ENCODE results near the gene LRRC41. TPM values are rescaled to one million over a fixed set of nuclear protein-coding genes. Genes with fewer than 3 reads are reported as not detected.
"Not testable (repeated sequence)": the region's sequence is repeated elsewhere in the genome, so short reads cannot be mapped to it uniquely, and the experiment has no call there.

LRRC41 gene
- total RNA-seq, 1 experiment from 2014 or later = 47.5 TPM

GRCh38 chr1:46322191-46322590 is 18.8 kb upstream of the LRRC41 start:
- intact Hi-C loops (cut with micrococcal nuclease; ENCODE audit: unreplicated experiment); CTCF ChIA-PET; H3K9me3 Mint-ChIP-seq (ENCODE audit: low read depth, unreplicated experiment); H3K27me3 Mint-ChIP-seq (ENCODE audit: unreplicated experiment); BruUV-seq (replicated peaks); H3K4me3 Mint-ChIP-seq (ENCODE audit: low read depth, unreplicated experiment); DNase-seq; H3K27ac Mint-ChIP-seq (ENCODE audit: unreplicated experiment); H3K4me1 Mint-ChIP-seq (ENCODE audit: low read depth, unreplicated experiment): not testable (repeated sequence)
- H3K36me3 Mint-ChIP-seq (ENCODE audit: insufficient read depth, unreplicated experiment) = peaks cover 12% of the 10 kb centered on the region

DNA sequence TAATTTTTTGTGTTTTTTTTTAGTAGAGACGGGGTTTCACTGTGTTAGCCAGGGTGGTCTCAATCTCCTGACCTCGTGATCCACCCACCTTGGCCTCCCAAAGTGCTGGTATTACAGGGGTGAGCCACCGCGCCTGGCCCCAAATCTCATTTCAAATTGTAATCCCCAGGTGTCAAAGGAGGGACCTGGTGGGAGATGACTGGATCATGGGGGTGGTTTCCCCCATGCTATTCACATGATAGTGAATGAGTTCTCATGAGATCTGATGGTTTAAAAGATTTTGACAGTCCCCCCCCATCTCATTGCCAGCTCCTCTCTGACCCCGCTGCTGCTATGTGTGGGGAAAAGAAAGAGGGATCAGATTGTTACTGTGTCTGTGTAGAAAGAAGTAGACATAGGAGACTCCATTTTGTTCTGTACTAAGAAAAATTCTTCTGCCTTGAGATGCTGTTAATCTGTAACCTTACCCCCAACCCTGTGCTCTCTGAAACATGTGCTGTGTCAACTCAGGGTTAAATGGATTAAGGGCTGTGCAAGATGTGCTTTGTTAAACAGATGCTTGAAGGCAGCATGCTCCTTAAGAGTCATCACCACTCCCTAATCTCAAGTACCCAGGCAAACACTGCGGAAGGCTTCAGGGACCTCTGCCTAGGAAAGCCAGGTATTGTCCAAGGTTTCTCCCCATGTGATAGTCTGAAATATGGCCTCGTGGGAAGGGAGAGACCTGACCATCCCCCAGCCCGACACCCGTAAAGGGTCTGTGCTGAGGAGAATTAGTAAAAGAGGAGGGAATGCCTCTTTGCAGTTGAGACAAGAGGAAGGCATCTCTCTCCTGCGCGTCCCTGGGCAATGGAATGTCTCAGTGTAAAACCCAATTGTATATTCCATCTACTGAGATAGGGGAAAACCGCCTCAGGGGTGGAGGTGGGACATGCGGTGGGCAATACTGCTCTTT is 16.8 kb upstream of the LRRC41 start:
- H3K4me1 Mint-ChIP-seq (ENCODE audit: low read depth, unreplicated experiment) = not testable (repeated sequence)

GRCh38 chr1:46319301-46319700 is 15.9 kb upstream of the LRRC41 start:
- peaks cover 26% of the 10 kb centered on the region for H3K36me3 Mint-ChIP-seq (ENCODE audit: insufficient read depth, unreplicated experiment)
- H3K4me1 Mint-ChIP-seq (ENCODE audit: low read depth, unreplicated experiment); DNase-seq; H3K27me3 Mint-ChIP-seq (ENCODE audit: unreplicated experiment); H3K4me3 Mint-ChIP-seq (ENCODE audit: low read depth, unreplicated experiment); H3K9me3 Mint-ChIP-seq (ENCODE audit: low read depth, unreplicated experiment); intact Hi-C loops (cut with micrococcal nuclease; ENCODE audit: unreplicated experiment); H3K27ac Mint-ChIP-seq (ENCODE audit: unreplicated experiment); CTCF ChIA-PET; BruUV-seq (replicated peaks): not testable (repeated sequence)

More for the DNA sequence above, 16.8 kb upstream of the LRRC41 start:
- BruUV-seq (replicated peaks); intact Hi-C loops (cut with micrococcal nuclease; ENCODE audit: unreplicated experiment); DNase-seq; H3K4me3 Mint-ChIP-seq (ENCODE audit: low read depth, unreplicated experiment); H3K27me3 Mint-ChIP-seq (ENCODE audit: unreplicated experiment); H3K27ac Mint-ChIP-seq (ENCODE audit: unreplicated experiment); CTCF ChIA-PET; H3K9me3 Mint-ChIP-seq (ENCODE audit: low read depth, unreplicated experiment): not testable (repeated sequence)
- peaks cover 18% of the 10 kb centered on the region for H3K36me3 Mint-ChIP-seq (ENCODE audit: insufficient read depth, unreplicated experiment)

DNA sequence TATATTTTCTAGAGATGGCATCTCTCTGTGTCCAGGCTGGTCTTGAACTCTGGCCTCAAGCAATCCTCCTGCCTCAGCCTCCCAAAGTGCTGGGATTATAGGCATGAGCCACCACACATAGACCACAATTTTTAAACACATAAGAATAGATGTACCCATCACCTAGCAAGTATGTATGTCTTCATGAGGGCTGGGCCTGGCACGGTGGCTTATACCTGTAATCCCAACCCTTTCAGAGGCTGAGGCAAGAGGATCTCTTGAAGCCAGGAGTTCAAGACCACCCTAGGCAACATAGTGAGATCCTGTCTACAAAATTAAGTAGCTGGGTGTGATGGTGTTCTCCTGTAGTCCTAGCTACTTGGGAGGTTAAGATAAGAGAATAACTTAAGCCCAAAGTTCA is 13.9 kb upstream of the LRRC41 start:
- CTCF ChIA-PET = no interaction called here

DNA sequence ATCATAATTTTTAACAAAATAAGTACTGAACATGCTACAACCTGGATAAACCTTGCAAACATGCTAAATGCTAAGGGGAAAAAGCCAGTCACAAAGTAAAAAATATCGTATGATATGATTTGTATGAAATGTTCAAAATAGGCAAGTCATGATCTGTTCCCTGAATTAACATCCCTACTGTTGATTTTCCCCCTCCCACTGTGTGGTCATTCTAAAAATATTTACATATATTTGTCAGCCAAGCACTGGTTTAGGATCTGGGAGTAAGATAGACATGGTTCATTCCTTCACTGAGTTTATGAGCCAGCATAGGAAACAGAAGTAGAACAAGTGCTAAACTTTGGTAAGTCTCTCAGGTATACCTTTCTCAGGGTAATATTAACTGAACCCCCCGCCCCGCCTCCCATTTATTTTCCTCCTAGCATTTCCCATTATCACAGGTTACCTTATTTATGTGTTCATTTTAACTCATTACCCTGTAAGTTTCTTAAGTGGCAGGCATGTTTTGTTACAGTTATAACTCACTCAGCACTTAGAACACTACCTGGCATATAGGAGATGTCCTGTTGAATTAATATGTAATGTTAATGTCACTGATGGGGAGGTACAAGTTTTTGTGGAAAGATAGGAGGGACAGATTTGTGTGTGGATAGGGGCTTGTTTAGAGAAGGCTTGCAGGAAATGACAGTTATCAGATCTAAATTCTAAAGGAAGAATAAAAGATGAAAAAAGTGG is 12.4 kb upstream of the LRRC41 start:
- Mint-ChIP-seq H3K9me3 (ENCODE audit: low read depth, unreplicated experiment) (no peaks in the 10 kb centered on the region), H3K27ac (ENCODE audit: unreplicated experiment) (no peak overlapping the region), H3K36me3 (ENCODE audit: insufficient read depth, unreplicated experiment) (peaks cover 50% of the 10 kb centered on the region), H3K27me3 (ENCODE audit: unreplicated experiment) (no peaks in the 10 kb centered on the region), H3K4me1 (ENCODE audit: low read depth, unreplicated experiment) (no peaks in the 10 kb centered on the region), H3K4me3 (ENCODE audit: low read depth, unreplicated experiment) (no peak overlapping the region)
- BruUV-seq (replicated peaks) = no TSS peak
- intact Hi-C loops (cut with micrococcal nuclease; ENCODE audit: unreplicated experiment) = no loop called here
- CTCF ChIA-PET = no interaction called here
- DNase-seq = no peak
- no peak for TF ChIP-seq CTCF (IDR thresholded peaks at IDR 0.05; ENCODE audit: unreplicated experiment)

More for the DNA sequence above, 13.9 kb upstream of the LRRC41 start:
- Mint-ChIP-seq H3K27me3 (ENCODE audit: unreplicated experiment) (no peaks in the 10 kb centered on the region), H3K36me3 (ENCODE audit: insufficient read depth, unreplicated experiment) (peaks cover 36% of the 10 kb centered on the region), H3K4me3 (ENCODE audit: low read depth, unreplicated experiment) (no peak overlapping the region), H3K27ac (ENCODE audit: unreplicated experiment) (no peak overlapping the region), H3K4me1 (ENCODE audit: low read depth, unreplicated experiment) (no peaks in the 10 kb centered on the region), H3K9me3 (ENCODE audit: low read depth, unreplicated experiment) (no peaks in the 10 kb centered on the region)
- no TSS peak for BruUV-seq (replicated peaks)
- DNase-seq = no peak
- TF ChIP-seq CTCF (IDR thresholded peaks at IDR 0.05; ENCODE audit: unreplicated experiment) = no peak
- intact Hi-C loops (cut with micrococcal nuclease; ENCODE audit: unreplicated experiment) = no loop called here

All from Calu3 (cell line).